ENCODE results near the gene TANC1.
A peak's percentile ranks its signal among the peaks of the same experiment; 100 is the strongest.

TANC1 gene

GRCh38 chr2:158968396-158969161 lies at the start of gene TANC1:
Gene TANC1, plus strand, starts transcription at chr2:158968640. Its CDS starts 97,271 bp downstream, at chr2:159065911.
- Mint-ChIP-seq H3K36me3 (ENCODE audit: insufficient read depth) (peaks cover 1% of the 10 kb centered on the region), H3K27ac (ENCODE audit: low read depth) (no peak within 1 kb of the TSS), H3K9me3 (no peaks in the 10 kb centered on the region), H3K27me3 (peaks cover 75% of the 10 kb centered on the region), H3K4me3 (peak within 1 kb of the TSS; percentile 61), H3K4me1 (peaks cover 14% of the 10 kb centered on the region)
- DNase-seq (ENCODE audit: low spot score in 2 of 2) (no peak), ATAC-seq (replicated peaks; ENCODE audit: extremely low read depth, poor library complexity, severe bottlenecking) (no peak)

- Mint-ChIP-seq H3K27me3 (peaks cover 23% of the 10 kb centered on the region), H3K36me3 (ENCODE audit: insufficient read depth) (no peaks in the 10 kb centered on the region), H3K9me3 (no peaks in the 10 kb centered on the region), H3K4me1 (no peaks in the 10 kb centered on the region), H3K27ac (ENCODE audit: low read depth) (no peak overlapping the region), H3K4me3 (no peak overlapping the region)
- ATAC-seq (replicated peaks; ENCODE audit: extremely low read depth, poor library complexity, severe bottlenecking), result no peak
- no peak for DNase-seq (ENCODE audit: low spot score in 2 of 2)
Measured at GRCh38 chr2:158921599-158922408, 46.6 kb upstream of the TANC1 start.

GRCh38 chr2:158922601-158923000 lies 45.8 kb upstream of the TANC1 start:
- no peak for DNase-seq (ENCODE audit: low spot score in 2 of 2)
- H3K9me3 Mint-ChIP-seq, result no peaks in the 10 kb centered on the region
- H3K4me1 Mint-ChIP-seq, result no peaks in the 10 kb centered on the region
- no peaks in the 10 kb centered on the region for H3K36me3 Mint-ChIP-seq (ENCODE audit: insufficient read depth)
- no peak overlapping the region for H3K4me3 Mint-ChIP-seq
- ATAC-seq (replicated peaks; ENCODE audit: extremely low read depth, poor library complexity, severe bottlenecking), result no peak
- H3K27ac Mint-ChIP-seq (ENCODE audit: low read depth), result no peak overlapping the region
- H3K27me3 Mint-ChIP-seq, result peaks cover 23% of the 10 kb centered on the region

- no peak for ATAC-seq (replicated peaks; ENCODE audit: extremely low read depth, poor library complexity, severe bottlenecking)
- Mint-ChIP-seq H3K36me3 (ENCODE audit: insufficient read depth) (no peaks in the 10 kb centered on the region), H3K4me1 (no peaks in the 10 kb centered on the region), H3K27ac (ENCODE audit: low read depth) (no peak overlapping the region), H3K27me3 (peaks cover 28% of the 10 kb centered on the region), H3K4me3 (no peak overlapping the region), H3K9me3 (no peaks in the 10 kb centered on the region)
- DNase-seq (ENCODE audit: low spot score in 2 of 2), result no peak
Measured at GRCh38 chr2:158923180-158923594, 45.3 kb upstream of the TANC1 start.

GRCh38 chr2:158923641-158924040 lies 44.8 kb upstream of the TANC1 start:
- no peaks in the 10 kb centered on the region for H3K9me3 Mint-ChIP-seq
- no peak overlapping the region for H3K4me3 Mint-ChIP-seq
- ATAC-seq (replicated peaks; ENCODE audit: extremely low read depth, poor library complexity, severe bottlenecking), result no peak
- H3K36me3 Mint-ChIP-seq (ENCODE audit: insufficient read depth), result no peaks in the 10 kb centered on the region
- H3K27me3 Mint-ChIP-seq, result peaks cover 32% of the 10 kb centered on the region
- H3K27ac Mint-ChIP-seq (ENCODE audit: low read depth), result no peak overlapping the region
- no peak for DNase-seq (ENCODE audit: low spot score in 2 of 2)
- no peaks in the 10 kb centered on the region for H3K4me1 Mint-ChIP-seq

GRCh38 chr2:158926478-158926948 lies 41.9 kb upstream of the TANC1 start:
- DNase-seq (ENCODE audit: low spot score in 2 of 2) (no peak), ATAC-seq (replicated peaks; ENCODE audit: extremely low read depth, poor library complexity, severe bottlenecking) (no peak)
- no peaks in the 10 kb centered on the region for H3K4me1 Mint-ChIP-seq
- no peaks in the 10 kb centered on the region for H3K9me3 Mint-ChIP-seq
- H3K36me3 Mint-ChIP-seq (ENCODE audit: insufficient read depth), result no peaks in the 10 kb centered on the region
- H3K4me3 Mint-ChIP-seq, result no peak overlapping the region
- no peak overlapping the region for H3K27ac Mint-ChIP-seq (ENCODE audit: low read depth)
- peaks cover 50% of the 10 kb centered on the region for H3K27me3 Mint-ChIP-seq

- no peaks in the 10 kb centered on the region for H3K4me1 Mint-ChIP-seq
- H3K27ac Mint-ChIP-seq (ENCODE audit: low read depth), result no peak overlapping the region
- no peaks in the 10 kb centered on the region for H3K9me3 Mint-ChIP-seq
- H3K27me3 Mint-ChIP-seq, result peaks cover 30% of the 10 kb centered on the region
- DNase-seq (ENCODE audit: low spot score in 2 of 2) (no peak), ATAC-seq (replicated peaks; ENCODE audit: extremely low read depth, poor library complexity, severe bottlenecking) (no peak)
- no peaks in the 10 kb centered on the region for H3K36me3 Mint-ChIP-seq (ENCODE audit: insufficient read depth)
- no peak overlapping the region for H3K4me3 Mint-ChIP-seq
Measured at GRCh38 chr2:158928515-158928914, 39.9 kb upstream of the TANC1 start.

- Mint-ChIP-seq H3K9me3 (no peaks in the 10 kb centered on the region), H3K27me3 (peaks cover 30% of the 10 kb centered on the region), H3K4me1 (no peaks in the 10 kb centered on the region), H3K27ac (ENCODE audit: low read depth) (no peak overlapping the region), H3K36me3 (ENCODE audit: insufficient read depth) (no peaks in the 10 kb centered on the region), H3K4me3 (no peak overlapping the region)
- ATAC-seq (replicated peaks; ENCODE audit: extremely low read depth, poor library complexity, severe bottlenecking) (no peak), DNase-seq (ENCODE audit: low spot score in 2 of 2) (no peak)
Measured at GRCh38 chr2:158928965-158929364, 39.5 kb upstream of the TANC1 start.

GRCh38 chr2:158931572-158931971 lies 36.9 kb upstream of the TANC1 start:
- Mint-ChIP-seq H3K4me3 (no peak overlapping the region), H3K9me3 (no peaks in the 10 kb centered on the region), H3K27me3 (peaks cover 42% of the 10 kb centered on the region), H3K27ac (ENCODE audit: low read depth) (no peak overlapping the region), H3K4me1 (no peaks in the 10 kb centered on the region), H3K36me3 (ENCODE audit: insufficient read depth) (no peaks in the 10 kb centered on the region)
- no peak for DNase-seq (ENCODE audit: low spot score in 2 of 2)
- ATAC-seq (replicated peaks; ENCODE audit: extremely low read depth, poor library complexity, severe bottlenecking), result no peak

GRCh38 chr2:158932131-158932645 lies 36.3 kb upstream of the TANC1 start:
- no peaks in the 10 kb centered on the region for H3K36me3 Mint-ChIP-seq (ENCODE audit: insufficient read depth)
- no peaks in the 10 kb centered on the region for H3K9me3 Mint-ChIP-seq
- ATAC-seq (replicated peaks; ENCODE audit: extremely low read depth, poor library complexity, severe bottlenecking) (no peak), DNase-seq (ENCODE audit: low spot score in 2 of 2) (no peak)
- no peak overlapping the region for H3K4me3 Mint-ChIP-seq
- H3K4me1 Mint-ChIP-seq, result no peaks in the 10 kb centered on the region
- no peak overlapping the region for H3K27ac Mint-ChIP-seq (ENCODE audit: low read depth)
- H3K27me3 Mint-ChIP-seq, result peaks cover 42% of the 10 kb centered on the region

GRCh38 chr2:158934170-158934569 lies 34.3 kb upstream of the TANC1 start:
- Mint-ChIP-seq H3K36me3 (ENCODE audit: insufficient read depth) (no peaks in the 10 kb centered on the region), H3K27me3 (peaks cover 27% of the 10 kb centered on the region), H3K27ac (ENCODE audit: low read depth) (no peak overlapping the region), H3K4me1 (no peaks in the 10 kb centered on the region), H3K9me3 (no peaks in the 10 kb centered on the region), H3K4me3 (no peak overlapping the region)
- no peak for ATAC-seq (replicated peaks; ENCODE audit: extremely low read depth, poor library complexity, severe bottlenecking)
- DNase-seq (ENCODE audit: low spot score in 2 of 2), result no peak

GRCh38 chr2:158935617-158936016 lies 32.8 kb upstream of the TANC1 start:
- DNase-seq (ENCODE audit: low spot score in 2 of 2), result no peak
- H3K9me3 Mint-ChIP-seq, result no peaks in the 10 kb centered on the region
- H3K4me3 Mint-ChIP-seq, result no peak overlapping the region
- no peaks in the 10 kb centered on the region for H3K4me1 Mint-ChIP-seq
- no peaks in the 10 kb centered on the region for H3K36me3 Mint-ChIP-seq (ENCODE audit: insufficient read depth)
- no peak for ATAC-seq (replicated peaks; ENCODE audit: extremely low read depth, poor library complexity, severe bottlenecking)
- peaks cover 13% of the 10 kb centered on the region for H3K27me3 Mint-ChIP-seq
- H3K27ac Mint-ChIP-seq (ENCODE audit: low read depth), result no peak overlapping the region

- H3K9me3 Mint-ChIP-seq, result no peaks in the 10 kb centered on the region
- no peaks in the 10 kb centered on the region for H3K4me1 Mint-ChIP-seq
- no peak for DNase-seq (ENCODE audit: low spot score in 2 of 2)
- H3K4me3 Mint-ChIP-seq, result no peak overlapping the region
- H3K36me3 Mint-ChIP-seq (ENCODE audit: insufficient read depth), result no peaks in the 10 kb centered on the region
- ATAC-seq (replicated peaks; ENCODE audit: extremely low read depth, poor library complexity, severe bottlenecking), result no peak
- H3K27me3 Mint-ChIP-seq, result peaks cover 12% of the 10 kb centered on the region
- H3K27ac Mint-ChIP-seq (ENCODE audit: low read depth), result no peak overlapping the region
Measured at GRCh38 chr2:158936978-158937377, 31.5 kb upstream of the TANC1 start.
